Testis (tissue), 3 donors: Measurements from ENCODE around the gene OXNAD1. TPM values are rescaled to one million over a fixed set of nuclear protein-coding genes. Genes with fewer than 3 reads are reported as not detected.
A peak's percentile ranks its signal among the peaks of the same experiment; 100 is the strongest.

Experiments
- DNase-seq: peaks from one replicate; pipeline ENCODE4 v3.0.0-alpha.2; 2019
- H3K27ac ChIP-seq, 2 donors: fragments of 200-600 bp; sonication (generic); one replicate each; pipeline ENCODE4 v1.5.1; 2019
- H3K27me3 ChIP-seq: fragments of 200-600 bp; sonication (generic); one replicate; pipeline ENCODE4 v1.5.1; 2019
- H3K36me3 ChIP-seq: fragments of 200-600 bp; sonication (generic); one replicate; pipeline ENCODE4 v1.5.1; 2017; ENCODE audit warnings: low read depth; ENCODE audit errors: missing control alignments
- H3K4me1 ChIP-seq: fragments of 200-600 bp; sonication (generic); one replicate; pipeline ENCODE4 v1.5.1; 2019
- H3K4me3 ChIP-seq, 2 donors: fragments of 200-600 bp; sonication (generic); one replicate each; pipeline ENCODE4 v1.5.1; 2017 to 2019
- H3K9me3 ChIP-seq: fragments of 200-600 bp; sonication (generic); one replicate; pipeline ENCODE4 v1.5.1; 2017
- CTCF ChIP-seq, 3 experiments: fragments of 450-650 bp in 2 of 3; fragments of 200-600 bp in 1 of 3; sonication (generic) in 1 of 3; IDR thresholded peaks; one replicate each; pipeline ENCODE4 v1.5.1; 2016 to 2019; ENCODE audit warnings: antibody characterized with exemption in 3 of 3, mild to moderate bottlenecking in 2 of 3, moderate library complexity in 1 of 3
- POLR2A ChIP-seq: fragments of 450-650 bp; IDR thresholded peaks from one replicate; pipeline ENCODE4 v1.6.1; 2017; ENCODE audit warnings: antibody characterized with exemption, mild to moderate bottlenecking, moderate library complexity
- WGBS, 2 donors: methylation state at CpG; one replicate each; pipeline ENCODE4 v1.1.5; 2018; 5-methylcytosine and 5-hydroxymethylcytosine counted together
- intact Hi-C: fragments of 100-400 bp; cut with DNase I; formaldehyde crosslinking; loops from one replicate; pipeline ENCODE4 v1.15.1; 2023; ENCODE audit warnings: low total_unique reads
- polyA plus RNA-seq: library from polyadenylated mRNA; stranded (reverse); fragments of 350-450 nt; fragmentation: Illumina TruSeq; extraction: RNeasy Lipid Tissue Mini Kit (QIAGEN cat#74804); gene quantifications from one replicate; pipeline ENCODE4 v1.2.3, GENCODE V29; 2014; ENCODE audit warnings: low read depth, low replicate concordance; ENCODE audit not compliant: insufficient read depth
- total RNA-seq, 2 donors: library from RNA; depleted of rRNA; stranded (reverse); fragments of >200 nt; gene quantifications; one replicate each; pipeline ENCODE4 v1.2.3, GENCODE V29; 2016

OXNAD1 gene
- total and polyA plus RNA-seq, 3 donors from 2014 or later: 11.8 to 31.2 (median 27.3) TPM

- intact Hi-C loops: no loop called here
- TF ChIP-seq POLR2A (no peak), CTCF (IDR thresholded peaks at IDR 0.05) (no peak)
- H3K4me3 ChIP-seq: no peak overlapping the region
- H3K9me3 ChIP-seq: no peaks in the 10 kb centered on the region
- 93% methylated on average over 15 of the region's 15 CpGs for WGBS, 2 donors
- no peaks in the 10 kb centered on the region for H3K27me3 ChIP-seq
- no peaks in the 10 kb centered on the region for H3K36me3 ChIP-seq
- DNase-seq: no peak
- no peak overlapping the region for H3K27ac ChIP-seq
- no peaks in the 10 kb centered on the region for H3K4me1 ChIP-seq
These were observed 61.8 kb downstream of the OXNAD1 start for GRCh38 chr3:16326724-16327349.

DNA sequence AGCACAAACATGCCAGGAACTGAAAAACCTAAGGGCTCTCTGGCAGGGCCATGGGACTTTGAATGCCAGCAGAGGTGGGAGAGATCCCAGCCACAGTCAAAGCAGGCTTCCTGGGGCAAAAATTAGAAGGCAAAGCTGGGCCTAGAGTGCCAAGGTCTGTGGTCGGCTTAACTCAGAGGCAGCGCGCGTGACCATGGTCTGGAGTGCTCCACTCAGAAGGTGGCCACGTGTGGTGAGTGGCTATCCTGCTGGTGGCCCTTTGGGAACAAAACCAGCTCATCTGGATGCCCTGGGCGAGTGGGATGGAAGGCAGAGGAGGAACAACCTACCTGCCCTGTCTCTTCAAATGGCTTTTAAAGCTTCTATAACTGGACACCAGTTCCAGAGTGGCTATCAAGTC lies 63.1 kb downstream of the OXNAD1 start:
- intact Hi-C loops: no loop called here
- Histone ChIP-seq H3K27ac (no peak overlapping the region), H3K4me1 (no peaks in the 10 kb centered on the region), H3K27me3 (no peaks in the 10 kb centered on the region), H3K4me3 (no peak overlapping the region), H3K36me3 (no peaks in the 10 kb centered on the region), H3K9me3 (no peaks in the 10 kb centered on the region)
- no peak for TF ChIP-seq POLR2A
- no peak for TF ChIP-seq CTCF (IDR thresholded peaks at IDR 0.05)
- WGBS, 2 donors: 98% methylated on average over 6 of the region's 6 CpGs
- DNase-seq: no peak

DNA sequence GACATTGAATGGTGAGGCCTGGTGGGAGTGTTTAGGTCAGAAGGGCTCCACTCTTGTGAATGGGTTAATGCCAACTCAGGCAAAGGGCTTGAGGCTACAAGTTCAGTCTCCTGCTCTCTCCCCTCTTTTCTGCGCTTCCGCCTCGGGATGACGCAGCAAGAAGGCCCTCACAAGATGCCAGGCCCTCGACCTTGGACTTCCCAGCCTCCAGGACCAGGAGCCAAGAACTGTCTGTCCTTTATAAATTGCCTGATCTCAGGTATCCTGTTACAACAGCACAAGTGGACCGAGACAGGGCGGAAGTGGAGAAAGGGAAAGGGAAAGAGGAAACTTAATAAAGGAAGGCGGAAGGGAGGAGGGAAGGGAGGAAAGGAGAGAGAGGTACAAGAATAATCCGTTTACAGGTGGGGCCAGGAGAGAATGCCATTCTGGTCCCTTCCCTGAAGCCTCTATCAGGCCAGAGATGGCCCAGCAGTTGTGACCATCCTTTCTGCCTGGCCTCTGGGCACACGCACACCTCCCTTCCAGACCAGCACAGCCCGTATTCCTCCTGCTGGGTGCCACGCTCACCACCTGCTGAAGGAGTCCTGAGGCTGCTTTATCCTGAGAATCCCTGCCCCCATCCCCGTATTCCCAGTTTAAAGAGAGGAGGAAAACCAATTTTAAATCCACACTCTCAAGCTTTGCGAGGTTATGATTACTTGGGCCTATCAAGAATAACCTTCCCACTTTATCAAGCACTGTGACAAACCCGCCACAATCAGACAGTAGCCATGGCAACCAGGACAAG lies 64.2 kb downstream of the OXNAD1 start:
- no peak overlapping the region for H3K27ac ChIP-seq
- peak; percentile 30 for DNase-seq
- WGBS, 2 donors: 72 to 78% methylated on average over 15 of the region's 15 CpGs

GRCh38 chr3:16329826-16330129 lies 64.8 kb downstream of the OXNAD1 start:
- intact Hi-C loops: no loop called here
- no peaks in the 10 kb centered on the region for H3K27me3 ChIP-seq
- 85 to 95% methylated on average over 9 of the region's 9 CpGs for WGBS, 2 donors
- no peak overlapping the region for H3K4me3 ChIP-seq
- no peaks in the 10 kb centered on the region for H3K4me1 ChIP-seq
- H3K9me3 ChIP-seq: no peaks in the 10 kb centered on the region
- DNase-seq: no peak
- no peak for TF ChIP-seq CTCF (IDR thresholded peaks at IDR 0.05)
- TF ChIP-seq POLR2A: no peak
- H3K36me3 ChIP-seq: no peaks in the 10 kb centered on the region
- no peak overlapping the region for H3K27ac ChIP-seq

More for the DNA sequence above, 64.2 kb downstream of the OXNAD1 start:
- Histone ChIP-seq H3K9me3 (no peaks in the 10 kb centered on the region), H3K27me3 (no peaks in the 10 kb centered on the region), H3K4me3 (no peak overlapping the region), H3K4me1 (no peaks in the 10 kb centered on the region), H3K36me3 (no peaks in the 10 kb centered on the region)
- no peak for TF ChIP-seq CTCF (IDR thresholded peaks at IDR 0.05)
- TF ChIP-seq POLR2A: no peak
- intact Hi-C loops: no loop called here

DNA sequence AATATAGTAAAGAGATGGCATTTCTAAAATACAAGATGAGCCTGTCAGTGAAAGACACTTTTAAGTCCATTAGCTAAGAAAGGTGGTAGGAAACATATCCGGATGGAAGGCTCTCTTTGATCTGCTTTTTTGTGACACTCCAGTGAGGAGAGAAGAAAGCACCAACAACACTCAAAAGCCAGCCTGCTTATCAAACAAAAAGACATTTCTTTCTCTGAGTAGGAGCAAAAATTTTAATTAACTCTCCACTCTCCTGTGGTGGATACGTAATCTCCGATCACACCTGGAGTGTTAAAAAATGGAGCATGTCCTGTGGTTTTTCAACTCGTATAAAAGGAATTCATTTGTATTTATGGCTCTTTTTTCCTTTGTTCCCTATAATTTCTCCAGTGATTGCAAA lies 65.3 kb downstream of the OXNAD1 start:
- TF ChIP-seq POLR2A (no peak), CTCF (IDR thresholded peaks at IDR 0.05) (no peak)
- no peak for DNase-seq
- WGBS, 2 donors: 90 to 94% methylated on average over 4 of the region's 4 CpGs
- H3K27ac ChIP-seq: no peak overlapping the region
- H3K36me3 ChIP-seq: no peaks in the 10 kb centered on the region
- H3K4me3 ChIP-seq: no peak overlapping the region
- intact Hi-C loops: no loop called here
- H3K4me1 ChIP-seq: no peaks in the 10 kb centered on the region
- H3K27me3 ChIP-seq: no peaks in the 10 kb centered on the region
- H3K9me3 ChIP-seq: no peaks in the 10 kb centered on the region
